H9 (cell line): ENCODE measurements around the gene SIGLEC7. TPM values are rescaled to one million over a fixed set of nuclear protein-coding genes. Genes with fewer than 3 reads are reported as not detected.

ENCODE experiments used
- DNase-seq: peaks from one replicate; pipeline ENCODE4 v3.0.0-alpha.2; 2017
- H2AFZ ChIP-seq: one replicate; pipeline ENCODE4 v1.6.1; 2013; ENCODE audit warnings: mild to moderate bottlenecking, low read length, control low read depth, moderate library complexity
- H2AK5ac ChIP-seq: 2 replicates; pipeline ENCODE4 v1.6.1; 2013; ENCODE audit warnings: low read length, control low read depth, mixed read lengths; ENCODE audit not compliant: insufficient read length
- H2BK120ac ChIP-seq: one replicate; pipeline ENCODE4 v1.6.1; 2013; ENCODE audit warnings: low read depth, mild to moderate bottlenecking, low read length, control low read depth, inconsistent platforms; ENCODE audit not compliant: poor library complexity, severe bottlenecking
- H2BK12ac ChIP-seq: 2 replicates; pipeline ENCODE4 v1.6.1; 2013; ENCODE audit warnings: low read length, control low read depth, mixed read lengths, low read depth; ENCODE audit not compliant: insufficient read length
- H2BK15ac ChIP-seq: 2 replicates; pipeline ENCODE4 v1.6.1; 2013; ENCODE audit warnings: low read depth, low read length, control low read depth
- H2BK20ac ChIP-seq: one replicate; pipeline ENCODE4 v1.6.1; 2013; ENCODE audit warnings: low read depth, mild to moderate bottlenecking, low read length, control low read depth, inconsistent platforms; ENCODE audit not compliant: poor library complexity, severe bottlenecking
- H2BK5ac ChIP-seq: 2 replicates; pipeline ENCODE4 v1.6.1; 2013; ENCODE audit warnings: low read length, control low read depth, mixed read lengths; ENCODE audit not compliant: insufficient read length
- H3K14ac ChIP-seq: 2 replicates; pipeline ENCODE4 v1.6.1; 2013; ENCODE audit warnings: low read length, control low read depth; ENCODE audit not compliant: insufficient read depth
- H3K18ac ChIP-seq: 2 replicates; pipeline ENCODE4 v1.6.1; 2013; ENCODE audit warnings: low read depth, mild to moderate bottlenecking, mixed read lengths, low read length, control low read depth; ENCODE audit not compliant: insufficient read length
- H3K23ac ChIP-seq: 2 replicates; pipeline ENCODE4 v1.6.1; 2013; ENCODE audit warnings: low read length, control low read depth, mixed read lengths, low read depth; ENCODE audit not compliant: insufficient read length
- H3K23me2 ChIP-seq: 2 replicates; pipeline ENCODE4 v1.6.1; 2013; ENCODE audit warnings: low read depth, mild to moderate bottlenecking, mixed read lengths, low read length, control low read depth; ENCODE audit not compliant: insufficient read length, poor library complexity, severe bottlenecking
- H3K27ac ChIP-seq: 2 replicates; pipeline ENCODE4 v1.5.1; 2013; ENCODE audit warnings: low read length, control low read depth, mixed read lengths, low read depth; ENCODE audit not compliant: insufficient read length
- H3K27me3 ChIP-seq: 2 replicates; pipeline ENCODE4 v1.6.1; 2013; ENCODE audit warnings: low read length, control low read depth, inconsistent platforms; ENCODE audit not compliant: insufficient read depth
- H3K4ac ChIP-seq: 2 replicates; pipeline ENCODE4 v1.6.1; 2013; ENCODE audit warnings: low read depth, mild to moderate bottlenecking, control low read depth, inconsistent platforms, low read length, moderate library complexity
- H3K4me1 ChIP-seq: 2 replicates; pipeline ENCODE4 v1.6.1; 2013; ENCODE audit warnings: low read length, control low read depth, inconsistent platforms; ENCODE audit not compliant: insufficient read depth
- H3K4me2 ChIP-seq: 2 replicates; pipeline ENCODE4 v1.6.1; 2013; ENCODE audit warnings: low read length, control low read depth, mixed read lengths; ENCODE audit not compliant: insufficient read length, insufficient read depth
- H3K56ac ChIP-seq: 2 replicates; pipeline ENCODE4 v1.6.1; 2013; ENCODE audit warnings: low read depth, mild to moderate bottlenecking, mixed read lengths, low read length, control low read depth; ENCODE audit not compliant: insufficient read length
- H3K79me1 ChIP-seq: 2 replicates; pipeline ENCODE4 v1.6.1; 2013; ENCODE audit warnings: low read depth, mild to moderate bottlenecking, moderate library complexity, low read length, control low read depth, inconsistent platforms; ENCODE audit not compliant: insufficient read depth, poor library complexity, severe bottlenecking
- H3K79me2 ChIP-seq: 2 replicates; pipeline ENCODE4 v1.6.1; 2013; ENCODE audit warnings: low read length, control low read depth, inconsistent platforms; ENCODE audit not compliant: insufficient read depth
- H3K9ac ChIP-seq: 2 replicates; pipeline ENCODE4 v1.6.1; 2013; ENCODE audit warnings: low read length, control low read depth, mixed read lengths; ENCODE audit not compliant: insufficient read length; ENCODE audit errors: extremely low read depth
- H3K9me3 ChIP-seq: one replicate; pipeline ENCODE4 v1.6.1; 2013; ENCODE audit warnings: low read depth, low read length, inconsistent platforms; ENCODE audit not compliant: control insufficient read depth
- H3T11ph ChIP-seq: one replicate; pipeline ENCODE4 v1.6.1; 2013; ENCODE audit warnings: mild to moderate bottlenecking, low read length, control low read depth, inconsistent platforms
- H4K20me1 ChIP-seq: one replicate; pipeline ENCODE4 v1.6.1; 2013; ENCODE audit not compliant: control insufficient read depth, insufficient read length, insufficient read depth
- H4K5ac ChIP-seq: 2 replicates; pipeline ENCODE4 v1.6.1; 2013; ENCODE audit warnings: low read depth, mild to moderate bottlenecking, mixed read lengths, low read length, control low read depth; ENCODE audit not compliant: insufficient read length
- H4K8ac ChIP-seq: replicated peaks from 2 replicates; pipeline ENCODE4 v1.6.1; 2013; ENCODE audit warnings: low read length, control low read depth, mixed read lengths, low read depth; ENCODE audit not compliant: insufficient read length
- H4K91ac ChIP-seq: 2 replicates; pipeline ENCODE4 v1.6.1; 2013; ENCODE audit warnings: low read depth, mild to moderate bottlenecking, moderate library complexity, mixed read lengths, low read length, control low read depth; ENCODE audit not compliant: insufficient read length
- H3K27ac Mint-ChIP-seq, 3 experiments: 2 replicates in 2 of 3; 3 replicates in 1 of 3; pipeline ENCODE4 v1.8.0; 2020 to 2021; ENCODE audit warnings: mixed read lengths in 3 of 3, mild to moderate bottlenecking in 1 of 3, moderate library complexity in 1 of 3
- H3K27me3 Mint-ChIP-seq: 2 replicates; pipeline ENCODE4 v1.8.0; 2021; ENCODE audit warnings: low read depth, mild to moderate bottlenecking, moderate library complexity, mixed read lengths
- H3K36me3 Mint-ChIP-seq, 3 experiments: 2 replicates in 2 of 3; 3 replicates in 1 of 3; pipeline ENCODE4 v1.8.0; 2020 to 2021; ENCODE audit warnings: low read depth in 3 of 3, mixed read lengths in 3 of 3; ENCODE audit not compliant: insufficient read depth in 1 of 3
- H3K4me1 Mint-ChIP-seq, 2 experiments: 2 replicates each; pipeline ENCODE4 v1.8.0; 2020; ENCODE audit warnings: mixed read lengths in 2 of 2
- H3K4me3 Mint-ChIP-seq, 2 experiments: 2 replicates in 1 of 2; 3 replicates in 1 of 2; pipeline ENCODE4 v1.8.0; 2020 to 2021; ENCODE audit warnings: mild to moderate bottlenecking in 2 of 2, mixed read lengths in 2 of 2, moderate library complexity in 1 of 2
- H3K9me3 Mint-ChIP-seq, 2 experiments: 2 replicates in 1 of 2; 3 replicates in 1 of 2; pipeline ENCODE4 v1.8.0; 2020; ENCODE audit warnings: mild to moderate bottlenecking in 2 of 2, mixed read lengths in 2 of 2, moderate library complexity in 1 of 2
- WGBS: extraction: QIAGEN DNeasy Blood & Tissue Kit; methylation state at CpG from one replicate; pipeline ENCODE4 v1.1.7; 2013; ENCODE audit warnings: missing lambda C conversion rate, low lambda C conversion rate, mixed read lengths; ENCODE audit not compliant: insufficient read length; ENCODE audit errors: extremely low coverage; 5-methylcytosine and 5-hydroxymethylcytosine counted together
- total RNA-seq: library from RNA; stranded (reverse); gene quantifications from 2 replicates; pipeline ENCODE4 v1.2.1, GENCODE V29; 2021
- TF ChIP-seq, protein P1 (sequence below): fragments of 200-600 bp; sonication (generic); conservative IDR thresholded peaks from 3 replicates; pipeline ENCODE4 v1.8.0; 2021; ENCODE audit warnings: antibody characterized with exemption, mild to moderate bottlenecking

The SIGLEC7 gene
- total RNA-seq, 1 experiment from 2014 or later = not detected

GRCh38 chr19:51119101-51119500, 23.0 kb upstream of the SIGLEC7 start:
- H2BK12ac ChIP-seq = no peak overlapping the region
- H3K9ac ChIP-seq = no peak overlapping the region
- H3K27me3 ChIP-seq = no peaks in the 10 kb centered on the region
- Mint-ChIP-seq H3K27ac (no peak overlapping the region), H3K9me3 (no peaks in the 10 kb centered on the region), H3K27me3 (peaks cover 34% of the 10 kb centered on the region), H3K4me1 (peaks cover 5 to 8% of the 10 kb centered on the region in 2 experiments; a peak in 3 of 4 replicates), H3K36me3 (no peaks in the 10 kb centered on the region), H3K4me3 (no peak overlapping the region)
- H4K5ac ChIP-seq = no peak overlapping the region
- no peak overlapping the region for H2AFZ ChIP-seq
- no peaks in the 10 kb centered on the region for H3K4me1 ChIP-seq
- no peak overlapping the region for H3K56ac ChIP-seq
- no peak overlapping the region for H2BK5ac ChIP-seq
- no peak overlapping the region for H3K23ac ChIP-seq
- H4K91ac ChIP-seq = no peak overlapping the region
- no peak for DNase-seq
- no peak overlapping the region for H3K14ac ChIP-seq
- no peak overlapping the region for H3K18ac ChIP-seq
- H3K4ac ChIP-seq = no peak overlapping the region
- H4K8ac ChIP-seq = no peak overlapping the region
- no peak overlapping the region for H2BK15ac ChIP-seq
- no peak overlapping the region for H3T11ph ChIP-seq
- no peak overlapping the region for H3K4me2 ChIP-seq
- no peak overlapping the region for H3K27ac ChIP-seq
- H3K79me1 ChIP-seq = no peaks in the 10 kb centered on the region
- TF ChIP-seq, protein P1, sequence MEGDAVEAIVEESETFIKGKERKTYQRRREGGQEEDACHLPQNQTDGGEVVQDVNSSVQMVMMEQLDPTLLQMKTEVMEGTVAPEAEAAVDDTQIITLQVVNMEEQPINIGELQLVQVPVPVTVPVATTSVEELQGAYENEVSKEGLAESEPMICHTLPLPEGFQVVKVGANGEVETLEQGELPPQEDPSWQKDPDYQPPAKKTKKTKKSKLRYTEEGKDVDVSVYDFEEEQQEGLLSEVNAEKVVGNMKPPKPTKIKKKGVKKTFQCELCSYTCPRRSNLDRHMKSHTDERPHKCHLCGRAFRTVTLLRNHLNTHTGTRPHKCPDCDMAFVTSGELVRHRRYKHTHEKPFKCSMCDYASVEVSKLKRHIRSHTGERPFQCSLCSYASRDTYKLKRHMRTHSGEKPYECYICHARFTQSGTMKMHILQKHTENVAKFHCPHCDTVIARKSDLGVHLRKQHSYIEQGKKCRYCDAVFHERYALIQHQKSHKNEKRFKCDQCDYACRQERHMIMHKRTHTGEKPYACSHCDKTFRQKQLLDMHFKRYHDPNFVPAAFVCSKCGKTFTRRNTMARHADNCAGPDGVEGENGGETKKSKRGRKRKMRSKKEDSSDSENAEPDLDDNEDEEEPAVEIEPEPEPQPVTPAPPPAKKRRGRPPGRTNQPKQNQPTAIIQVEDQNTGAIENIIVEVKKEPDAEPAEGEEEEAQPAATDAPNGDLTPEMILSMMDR = no peak
- no peaks in the 10 kb centered on the region for H3K23me2 ChIP-seq
- H3K79me2 ChIP-seq = no peaks in the 10 kb centered on the region
- H2BK120ac ChIP-seq = no peak overlapping the region
- no peaks in the 10 kb centered on the region for H3K9me3 ChIP-seq
- no peak overlapping the region for H2BK20ac ChIP-seq
- H2AK5ac ChIP-seq = no peak overlapping the region
- no CpG with 5 or more reads among the region's 4 CpGs for WGBS
- H4K20me1 ChIP-seq = no peaks in the 10 kb centered on the region
